ENCODE measurements around the gene IL1R1.

Gene IL1R1

GRCh38 chr2:102141011-102141943 is 1.3 kb upstream of the IL1R1 start:
- DNase-seq: no peak

- DNase-seq: no peak
Observed at GRCh38 chr2:102142829-102143449, 393 bp downstream of the IL1R1 start.

- no peak for DNase-seq
Observed at GRCh38 chr2:102143450-102143985, 972 bp downstream of the IL1R1 start.

- DNase-seq: peak; percentile 23
Observed at GRCh38 chr2:102144128-102144527, 1.6 kb downstream of the IL1R1 start.

- DNase-seq: no peak
Observed at GRCh38 chr2:102145107-102145506, 2.6 kb downstream of the IL1R1 start.

- no peak for DNase-seq
Observed at GRCh38 chr2:102145934-102146333, 3.4 kb downstream of the IL1R1 start.

- DNase-seq: no peak
Observed at GRCh38 chr2:102147935-102148334, 5.4 kb downstream of the IL1R1 start.

- DNase-seq: no peak
Observed at GRCh38 chr2:102149243-102149642, 6.7 kb downstream of the IL1R1 start.

- DNase-seq: no peak
Observed at GRCh38 chr2:102149644-102150455, 7.3 kb downstream of the IL1R1 start.

- DNase-seq: no peak
Observed at GRCh38 chr2:102154364-102154763, 11.8 kb downstream of the IL1R1 start.

GRCh38 chr2:102154946-102155702 is 12.6 kb downstream of the IL1R1 start:
- no peak for DNase-seq

- DNase-seq: no peak
Observed at GRCh38 chr2:102155703-102156515, 13.4 kb downstream of the IL1R1 start.

- no peak for DNase-seq
Observed at GRCh38 chr2:102158011-102158755, 15.6 kb downstream of the IL1R1 start.

- no peak for DNase-seq
Observed at GRCh38 chr2:102159295-102159694, 16.7 kb downstream of the IL1R1 start.

- peak; percentile 7 for DNase-seq
Observed at GRCh38 chr2:102166189-102166845, 23.8 kb downstream of the IL1R1 start.

GRCh38 chr2:102168026-102168771 is 25.7 kb downstream of the IL1R1 start:
- DNase-seq: no peak

GRCh38 chr2:102171946-102172345 is 29.4 kb downstream of the IL1R1 start:
- DNase-seq: no peak

- DNase-seq: no peak
Observed at GRCh38 chr2:102172745-102173144, 30.2 kb downstream of the IL1R1 start.

GRCh38 chr2:102176172-102176571 is 33.6 kb downstream of the IL1R1 start:
- DNase-seq: no peak
